Pancreas (tissue), 10 donors: ENCODE measurements around the gene NDFIP2. TPM values are rescaled to one million over a fixed set of nuclear protein-coding genes. Genes with fewer than 3 reads are reported as not detected.

Experiments used
- ATAC-seq, 4 donors: fragments of 200-7000 bp; cut with Tn5 transposase; one replicate each; pipeline versions ENCODE4 v1.8.0 to v1.9.1; 2020; ENCODE audit warnings: mild to moderate bottlenecking in 4 of 4, moderate library complexity in 4 of 4
- DNase-seq, 6 donors: peaks; one replicate each; pipeline ENCODE4 v3.0.0-alpha.2; 2020
- FAIRE-seq: peaks from 2 replicates; lab custom pipeline; 2012; peaks lifted over from hg19 to GRCh38; lab: Jason Lieb, UNC
- H3K27ac ChIP-seq, 4 donors: fragments of 200-600 bp; sonication (generic); 1 replicate in 3 of 4; 2 replicates in 1 of 4; pipeline versions ENCODE4 v1.5.0 to v1.8.0; 2020
- H3K27me3 ChIP-seq, 4 donors: fragments of 200-600 bp; one replicate each; pipeline ENCODE4 v1.8.0; 2021
- H3K36me3 ChIP-seq, 3 donors: fragments of 200-600 bp; sonication (generic) in 1 of 3; one replicate each; pipeline versions ENCODE4 v1.5.0 to v1.8.0; 2020 to 2021
- H3K4me1 ChIP-seq, 3 donors: fragments of 200-600 bp; one replicate each; pipeline ENCODE4 v1.8.0; 2021
- H3K4me3 ChIP-seq, 4 donors: fragments of 200-600 bp; sonication (generic) in 2 of 4; one replicate each; pipeline versions ENCODE4 v1.5.0 to v1.8.0; 2020 to 2021
- H3K9me3 ChIP-seq, 4 donors: fragments of 200-600 bp; one replicate each; pipeline ENCODE4 v1.8.0; 2021
- WGBS, 2 donors: extraction: QIAGEN DNeasy Blood & Tissue Kit; methylation state at CpG; one replicate each; pipeline ENCODE4 v1.1.7; 2013; 5-methylcytosine and 5-hydroxymethylcytosine counted together
- intact Hi-C, 3 donors: fragments of 100-400 bp; cut with DNase I; formaldehyde crosslinking; loops; one replicate each; pipeline versions ENCODE4 v1.11.1 to v1.14.2; 2022
- polyA plus RNA-seq, 2 donors: library from polyadenylated mRNA; stranded (reverse); fragments of 200-250 nt; gene quantifications; one replicate each; pipeline ENCODE4 v1.2.3, GENCODE V29; 2013
- total RNA-seq, 6 donors: library from RNA; stranded (reverse); fragmentation: NEBNext Ultra II Directional in 4 of 6; extraction: Animal tissue kit (Norgen Biotek cat#: 25700) in 4 of 6; gene quantifications; one replicate each; pipeline versions ENCODE4 v1.2.1 to v1.2.4, GENCODE V29; 2021 to 2023
- TF ChIP-seq, protein P1 (sequence below), 4 donors: fragments of 200-600 bp; sonication (generic) in 3 of 4; IDR thresholded peaks; one replicate each; pipeline versions ENCODE4 v1.5.0 to v1.8.0; 2021; ENCODE audit warnings: antibody characterized with exemption in 4 of 4
- donor health status: healthy with polysubstance abuse.
- donor health status: DM: no; HTN: no; CAD: no; lungs with moderate emphysema.
- donor health status: DM: no; HTN: no; CAD: no.
- donor health status: control.
- donor health status: control.
- donor health status: Bipolar disorder and iron deficiency.
- donor health status: DM: yes; HTN: yes; CAD: no.
- donor health status: DM: no; HTN: no; CAD: no.
- donor health status: DM: no; HTN: no; CAD: no.
- donor health status: DM: yes; HTN: yes; CAD: no.

The NDFIP2 gene
- total and polyA plus RNA-seq, 8 donors = 6.3 to 35.0 (median 21.9) TPM

DNA sequence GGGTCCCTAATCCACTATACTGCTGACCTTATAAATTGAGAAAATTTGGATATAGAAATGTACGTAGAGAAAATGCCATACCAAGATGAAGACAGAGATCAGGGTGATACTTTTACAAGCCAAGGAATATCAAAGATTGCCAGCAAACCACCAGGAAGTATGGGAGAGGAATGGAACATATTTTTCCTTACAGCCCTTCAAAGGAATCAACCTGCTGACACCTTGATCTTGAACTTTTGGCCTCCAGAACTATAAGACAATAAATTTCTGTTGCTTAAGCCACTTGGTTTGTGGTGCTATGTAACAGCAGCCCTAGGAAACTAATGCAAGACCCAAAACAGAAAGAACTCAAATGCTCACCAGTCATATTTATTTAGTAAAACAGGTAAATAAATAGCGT is 10.3 kb upstream of the NDFIP2 start:
- WGBS, 2 donors = 95 to 96% methylated on average over 2 of the region's 2 CpGs
- Histone ChIP-seq H3K4me1 (no peaks in the 10 kb centered on the region), H3K4me3 (no peak overlapping the region), H3K27ac (no peak overlapping the region), H3K27me3 (no peaks in the 10 kb centered on the region), H3K36me3 (no peaks in the 10 kb centered on the region), H3K9me3 (no peaks in the 10 kb centered on the region)
- TF ChIP-seq, protein P1, sequence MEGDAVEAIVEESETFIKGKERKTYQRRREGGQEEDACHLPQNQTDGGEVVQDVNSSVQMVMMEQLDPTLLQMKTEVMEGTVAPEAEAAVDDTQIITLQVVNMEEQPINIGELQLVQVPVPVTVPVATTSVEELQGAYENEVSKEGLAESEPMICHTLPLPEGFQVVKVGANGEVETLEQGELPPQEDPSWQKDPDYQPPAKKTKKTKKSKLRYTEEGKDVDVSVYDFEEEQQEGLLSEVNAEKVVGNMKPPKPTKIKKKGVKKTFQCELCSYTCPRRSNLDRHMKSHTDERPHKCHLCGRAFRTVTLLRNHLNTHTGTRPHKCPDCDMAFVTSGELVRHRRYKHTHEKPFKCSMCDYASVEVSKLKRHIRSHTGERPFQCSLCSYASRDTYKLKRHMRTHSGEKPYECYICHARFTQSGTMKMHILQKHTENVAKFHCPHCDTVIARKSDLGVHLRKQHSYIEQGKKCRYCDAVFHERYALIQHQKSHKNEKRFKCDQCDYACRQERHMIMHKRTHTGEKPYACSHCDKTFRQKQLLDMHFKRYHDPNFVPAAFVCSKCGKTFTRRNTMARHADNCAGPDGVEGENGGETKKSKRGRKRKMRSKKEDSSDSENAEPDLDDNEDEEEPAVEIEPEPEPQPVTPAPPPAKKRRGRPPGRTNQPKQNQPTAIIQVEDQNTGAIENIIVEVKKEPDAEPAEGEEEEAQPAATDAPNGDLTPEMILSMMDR (IDR thresholded peaks at IDR 0.05) = no peak
- intact Hi-C loops = no loop called here
- FAIRE-seq (no peak), ATAC-seq (no peak), DNase-seq (no peak)

DNA sequence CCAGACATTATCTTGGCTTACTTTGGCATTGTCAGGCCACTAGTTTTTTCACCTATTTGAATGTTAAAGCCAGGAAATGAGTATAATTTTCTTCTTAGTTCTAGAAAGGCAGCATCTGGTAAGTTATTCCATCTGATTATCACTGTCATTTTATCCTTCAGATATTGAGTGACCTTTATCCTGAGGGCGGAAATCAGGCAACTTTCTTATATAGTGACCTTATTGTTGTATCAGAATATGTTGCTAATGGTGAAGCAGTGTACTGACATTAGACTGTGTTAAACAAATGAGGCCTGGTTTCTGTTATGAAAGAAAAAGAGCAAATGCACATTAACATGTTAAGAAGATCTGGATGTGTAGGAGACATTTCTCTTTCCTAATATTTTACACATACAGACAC is 5.4 kb upstream of the NDFIP2 start:
- no peak for DNase-seq
- no peaks in the 10 kb centered on the region for H3K9me3 ChIP-seq
- ATAC-seq = no peak
- intact Hi-C loops = no loop called here
- no peak overlapping the region for H3K27ac ChIP-seq
- no peak for FAIRE-seq
- H3K27me3 ChIP-seq = no peaks in the 10 kb centered on the region
- no peaks in the 10 kb centered on the region for H3K36me3 ChIP-seq
- no peaks in the 10 kb centered on the region for H3K4me1 ChIP-seq
- WGBS, 2 donors = 63 to 77% methylated on average over 1 of the region's 1 CpG
- H3K4me3 ChIP-seq = no peak overlapping the region
- TF ChIP-seq, protein P1 (IDR thresholded peaks at IDR 0.05) = no peak

DNA sequence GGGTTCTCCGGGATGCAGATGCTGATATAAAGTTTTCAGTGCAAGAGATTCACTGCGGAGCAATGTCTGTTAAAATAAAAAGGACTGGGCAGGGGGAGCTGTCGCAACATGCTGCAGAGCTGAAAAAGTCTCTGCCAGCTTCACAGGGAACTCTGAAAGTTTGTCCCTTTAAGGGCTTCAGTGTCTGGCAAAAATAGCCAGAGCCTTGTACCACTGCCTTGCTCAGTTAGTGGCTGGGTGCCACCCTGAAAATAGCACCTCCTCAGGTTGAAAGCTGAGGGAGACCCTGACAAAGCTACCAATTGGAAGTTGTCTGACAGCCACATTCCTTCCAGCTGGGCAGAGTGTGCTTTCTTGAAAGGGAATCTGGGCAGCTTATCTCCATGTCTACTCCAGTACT is 3.0 kb upstream of the NDFIP2 start:
- Histone ChIP-seq H3K27ac (no peak overlapping the region), H3K27me3 (no peaks in the 10 kb centered on the region), H3K9me3 (no peaks in the 10 kb centered on the region), H3K36me3 (no peaks in the 10 kb centered on the region), H3K4me1 (peaks cover 4 to 9% (median 8%) of the 10 kb centered on the region in 3 donors), H3K4me3 (no peak overlapping the region)
- DNase-seq = peak in 1 of 6 donors; percentile 8
- ATAC-seq = no peak
- 48 to 53% methylated on average over 3 of the region's 3 CpGs for WGBS, 2 donors
- FAIRE-seq = no peak
- TF ChIP-seq, protein P1 (IDR thresholded peaks at IDR 0.05) = no peak
- intact Hi-C loops = no loop called here

DNA sequence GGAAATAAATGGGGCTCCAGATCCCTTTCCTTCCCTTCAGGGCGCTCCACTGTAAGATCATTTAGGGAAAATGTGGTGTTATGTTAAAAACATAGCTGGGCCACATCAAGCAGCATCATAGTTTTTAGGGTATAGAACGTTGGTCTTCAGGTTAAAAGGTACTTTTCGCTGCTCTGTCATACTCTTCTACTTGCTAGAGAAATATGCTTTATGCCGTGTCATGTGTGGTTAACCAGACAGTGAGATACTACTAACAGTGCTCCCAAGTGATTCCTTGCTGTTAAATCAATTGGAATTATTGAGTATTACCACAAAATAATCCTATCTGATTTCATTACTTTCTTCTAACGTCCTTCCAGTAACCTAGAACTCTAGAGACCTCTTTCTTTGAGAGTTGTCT is 1.1 kb upstream of the NDFIP2 start:
- no peak for FAIRE-seq
- Histone ChIP-seq H3K27me3 (no peaks in the 10 kb centered on the region), H3K9me3 (no peaks in the 10 kb centered on the region), H3K4me1 (peaks cover 18 to 28% (median 25%) of the 10 kb centered on the region in 3 donors), H3K4me3 (no peak overlapping the region), H3K27ac (no peak overlapping the region), H3K36me3 (no peaks in the 10 kb centered on the region)
- no peak for ATAC-seq
- DNase-seq = no peak
- 72 to 77% methylated on average over 5 of the region's 5 CpGs for WGBS, 2 donors
- intact Hi-C loops = no loop called here
- TF ChIP-seq, protein P1 (IDR thresholded peaks at IDR 0.05) = no peak

- peak overlapping the region; percentile 84 to 90 (median 87) for H3K27ac ChIP-seq
- peak in 4 of 6 donors; percentile 16 to 34 (median 25) for DNase-seq
- ATAC-seq = peak; percentile 26 to 43 (median 36)
Measured at GRCh38 chr13:79481685-79482052, 714 bp downstream of the NDFIP2 start.

More at GRCh38 chr13:79481685-79482052, 714 bp downstream of the NDFIP2 start:
- no peaks in the 10 kb centered on the region for H3K27me3 ChIP-seq
- intact Hi-C loops = no loop called here
- FAIRE-seq = no peak
- 0 to 1% methylated on average over 12 of the region's 12 CpGs for WGBS, 2 donors
- H3K9me3 ChIP-seq = no peaks in the 10 kb centered on the region
- H3K36me3 ChIP-seq = no peaks in the 10 kb centered on the region
- peaks cover 23 to 45% (median 41%) of the 10 kb centered on the region in 3 donors for H3K4me1 ChIP-seq
- TF ChIP-seq, protein P1 (IDR thresholded peaks at IDR 0.05) = no peak
- peak overlapping the region; percentile 41 to 75 (median 70) for H3K4me3 ChIP-seq
